NCI-H524 (cell line): Measurements from ENCODE around the gene NSMCE1.
"Not testable (repeated sequence)": the region's sequence is repeated elsewhere in the genome, so short reads cannot be mapped to it uniquely, and the experiment has no call there.

ENCODE experiments used
- DNase-seq, 2 experiments: peaks; one replicate each; lab custom pipeline; 2025; lab: John Stamatoyannopoulos, UW

The NSMCE1 gene

DNA sequence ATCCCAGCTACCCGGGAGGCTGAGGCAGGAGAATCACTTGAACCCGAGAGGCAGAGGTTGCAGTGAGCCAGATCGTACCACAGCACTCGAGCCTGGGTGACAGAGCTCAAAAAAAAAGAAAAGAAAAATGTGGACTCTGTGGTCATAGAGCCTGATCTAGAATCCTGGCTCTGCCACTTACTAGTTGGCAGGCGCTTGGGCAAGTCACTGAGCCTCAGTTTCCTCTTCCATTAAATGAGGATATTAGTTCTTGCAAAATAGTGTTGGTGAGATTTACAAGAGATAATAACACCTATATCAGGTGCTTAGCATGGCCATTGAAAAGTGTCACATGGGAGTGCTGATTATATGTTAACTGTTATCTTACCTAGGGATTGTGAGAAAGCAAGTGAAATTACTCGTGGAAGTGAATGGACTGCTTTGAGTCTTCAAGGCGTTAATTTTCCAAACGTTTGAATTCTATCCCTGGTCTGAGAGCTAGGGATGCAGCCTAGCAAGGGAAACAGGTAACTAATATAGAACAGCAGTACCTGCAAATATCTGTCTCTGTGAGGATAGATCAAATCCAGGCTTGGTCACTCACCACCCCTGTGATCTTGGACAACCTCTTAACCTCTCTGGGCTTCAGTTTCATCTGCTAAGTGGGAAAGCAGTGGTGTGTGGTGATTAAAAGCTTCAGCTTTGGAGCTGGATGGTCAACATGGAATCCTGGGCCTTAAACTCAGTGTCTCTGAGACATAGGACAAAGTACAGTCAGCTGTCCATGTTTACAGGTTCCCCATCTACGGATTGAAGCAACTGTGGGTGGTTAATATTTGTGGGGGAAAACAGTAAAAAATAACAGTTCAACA is 953 bp upstream of the NSMCE1 start:
- DNase-seq: no peak

- no peak for DNase-seq
These were observed 1.4 kb downstream of the NSMCE1 start for GRCh38 chr16:27267037-27267677.

DNA sequence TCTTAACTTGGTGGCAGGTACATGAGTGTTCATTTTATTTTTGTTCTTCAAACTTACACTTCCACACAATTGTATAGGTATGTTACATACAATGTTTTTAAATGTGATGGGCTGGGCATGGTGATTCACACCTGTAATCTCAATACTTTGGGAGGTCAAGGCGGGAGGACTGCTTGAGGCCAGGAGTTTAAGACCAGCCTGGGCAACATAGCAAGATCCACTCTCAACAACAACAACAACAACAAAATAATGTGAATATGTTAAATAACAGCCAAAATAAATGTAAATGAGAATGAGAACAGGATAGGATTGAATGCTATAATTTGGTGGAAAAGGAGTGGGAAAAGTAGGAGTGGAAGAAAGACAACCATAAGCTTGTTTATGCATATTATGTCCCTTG is 2.6 kb downstream of the NSMCE1 start:
- DNase-seq: no peak

DNA sequence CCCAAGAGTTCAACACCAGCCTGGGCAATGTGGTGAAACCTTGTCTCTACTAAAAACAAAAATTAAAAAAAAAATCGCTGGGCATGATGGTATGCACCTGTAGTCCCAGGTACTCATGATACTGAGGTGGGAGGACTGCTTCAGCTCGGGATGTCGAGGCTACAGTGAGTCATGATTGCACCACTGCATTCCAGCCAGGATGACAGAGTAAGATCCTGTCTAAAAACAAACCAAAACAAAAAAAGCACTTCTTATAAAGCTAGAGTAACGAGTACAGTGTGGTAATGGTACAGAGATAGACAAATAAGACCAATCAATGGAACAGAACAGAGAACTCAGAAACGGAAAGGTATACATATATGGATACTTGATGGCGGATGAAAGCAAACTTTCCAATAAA is 4.4 kb downstream of the NSMCE1 start:
- DNase-seq: no peak

- not testable (repeated sequence) for DNase-seq
These were observed 5.6 kb downstream of the NSMCE1 start for GRCh38 chr16:27262904-27263423.

GRCh38 chr16:27259710-27260109 is 8.9 kb downstream of the NSMCE1 start:
- DNase-seq: no peak

DNA sequence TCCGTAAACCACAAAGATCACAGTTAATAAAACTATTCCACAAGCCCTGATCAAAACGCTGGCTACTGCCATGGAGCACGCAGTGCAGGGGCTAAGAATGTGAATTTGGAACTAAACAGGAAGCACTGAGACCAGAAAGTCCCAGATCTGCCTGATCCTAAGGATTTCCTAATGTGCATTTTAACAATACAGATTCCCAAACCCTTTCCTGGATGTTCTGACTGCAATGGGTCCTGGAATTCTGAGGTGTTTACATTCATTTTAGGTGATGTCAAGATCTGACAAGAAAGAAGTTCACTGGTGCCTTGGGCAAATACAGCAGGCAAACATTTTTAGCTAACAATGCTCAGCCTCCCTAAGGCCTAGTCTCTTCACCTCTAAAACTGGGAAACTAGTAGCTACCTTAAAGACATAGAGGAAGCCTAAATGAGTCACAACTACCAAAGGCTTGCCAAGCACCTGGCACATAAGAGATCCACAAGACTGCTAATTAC is 10.3 kb downstream of the NSMCE1 start:
- no peak for DNase-seq

- DNase-seq: no peak
These were observed 11.3 kb downstream of the NSMCE1 start for GRCh38 chr16:27257271-27257670.

GRCh38 chr16:27256861-27257260 is 11.7 kb downstream of the NSMCE1 start:
- DNase-seq: no peak

DNA sequence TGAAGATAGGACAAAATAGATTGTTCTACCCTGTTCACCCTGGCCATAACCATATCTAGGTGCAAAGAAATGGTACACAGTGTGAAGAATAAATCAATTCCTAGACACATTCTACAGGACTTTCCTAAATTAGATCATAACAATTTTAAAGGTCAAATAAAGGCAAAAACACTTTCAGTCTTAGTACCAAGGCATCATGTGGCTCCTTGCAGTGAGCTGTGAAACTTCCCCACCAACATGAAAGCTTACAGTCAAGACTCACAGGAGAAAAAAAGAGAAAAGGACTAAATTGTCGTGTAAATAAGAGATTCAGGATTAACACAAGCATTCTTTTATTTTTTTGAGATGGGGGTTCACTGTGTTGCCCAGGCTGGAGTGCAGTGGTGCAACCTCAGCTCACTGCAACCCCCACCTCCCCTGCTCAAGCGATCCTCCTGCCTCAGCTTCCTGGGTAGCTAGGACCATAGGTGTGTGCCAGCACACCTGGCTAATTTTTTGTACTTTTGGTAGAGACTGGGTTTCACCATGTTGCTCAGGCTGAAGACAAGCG is 14.2 kb downstream of the NSMCE1 start:
- no peak for DNase-seq

DNA sequence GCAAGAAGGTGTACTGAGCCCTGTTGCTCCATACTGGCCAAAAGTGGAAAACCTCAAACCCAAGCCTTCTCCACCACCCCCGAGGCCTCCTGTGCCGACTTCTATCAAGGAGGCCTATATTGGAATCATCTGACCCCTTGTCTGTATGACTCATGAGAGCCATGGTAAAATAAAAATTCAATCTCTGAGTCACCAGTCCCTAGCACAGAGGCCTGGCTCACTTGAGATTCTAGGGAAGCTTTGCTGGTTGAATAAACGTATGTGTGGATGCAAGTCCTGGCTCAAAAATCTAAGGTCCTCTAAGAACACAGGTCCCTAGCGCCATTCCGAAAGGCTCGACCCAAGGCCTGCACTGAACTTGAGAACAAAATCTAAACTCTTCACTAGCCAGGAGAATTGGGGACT is 15.0 kb downstream of the NSMCE1 start:
- no peak for DNase-seq

GRCh38 chr16:27252206-27252585 is 16.4 kb downstream of the NSMCE1 start:
- no peak for DNase-seq

- no peak for DNase-seq
These were observed 16.9 kb downstream of the NSMCE1 start for GRCh38 chr16:27251541-27252205.

GRCh38 chr16:27248886-27249285 is 19.7 kb downstream of the NSMCE1 start:
- DNase-seq: not testable (repeated sequence)

GRCh38 chr16:27248036-27248435 is 20.5 kb downstream of the NSMCE1 start:
- no peak for DNase-seq

DNA sequence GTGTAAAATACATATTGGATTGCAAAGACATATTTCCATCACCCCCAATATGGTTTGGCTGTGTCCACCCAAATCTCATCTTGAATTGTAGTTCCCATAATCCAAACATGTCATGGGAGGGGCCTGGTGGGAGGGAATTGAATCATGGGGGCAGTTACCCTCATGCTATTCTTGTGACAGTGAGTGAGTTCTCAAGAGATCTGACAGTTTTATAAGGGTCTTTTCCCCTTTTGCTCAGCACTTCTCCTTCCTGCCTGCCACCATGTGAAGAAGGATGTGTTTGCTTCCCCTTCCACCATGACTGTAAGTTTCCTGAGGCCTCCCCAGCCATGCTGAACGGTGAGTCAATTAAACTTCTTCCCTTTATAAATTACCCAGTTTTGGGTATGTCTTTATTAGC is 21.5 kb downstream of the NSMCE1 start:
- DNase-seq: not testable (repeated sequence)

- DNase-seq: no peak
These were observed 22.1 kb downstream of the NSMCE1 start for GRCh38 chr16:27246439-27246838.

DNA sequence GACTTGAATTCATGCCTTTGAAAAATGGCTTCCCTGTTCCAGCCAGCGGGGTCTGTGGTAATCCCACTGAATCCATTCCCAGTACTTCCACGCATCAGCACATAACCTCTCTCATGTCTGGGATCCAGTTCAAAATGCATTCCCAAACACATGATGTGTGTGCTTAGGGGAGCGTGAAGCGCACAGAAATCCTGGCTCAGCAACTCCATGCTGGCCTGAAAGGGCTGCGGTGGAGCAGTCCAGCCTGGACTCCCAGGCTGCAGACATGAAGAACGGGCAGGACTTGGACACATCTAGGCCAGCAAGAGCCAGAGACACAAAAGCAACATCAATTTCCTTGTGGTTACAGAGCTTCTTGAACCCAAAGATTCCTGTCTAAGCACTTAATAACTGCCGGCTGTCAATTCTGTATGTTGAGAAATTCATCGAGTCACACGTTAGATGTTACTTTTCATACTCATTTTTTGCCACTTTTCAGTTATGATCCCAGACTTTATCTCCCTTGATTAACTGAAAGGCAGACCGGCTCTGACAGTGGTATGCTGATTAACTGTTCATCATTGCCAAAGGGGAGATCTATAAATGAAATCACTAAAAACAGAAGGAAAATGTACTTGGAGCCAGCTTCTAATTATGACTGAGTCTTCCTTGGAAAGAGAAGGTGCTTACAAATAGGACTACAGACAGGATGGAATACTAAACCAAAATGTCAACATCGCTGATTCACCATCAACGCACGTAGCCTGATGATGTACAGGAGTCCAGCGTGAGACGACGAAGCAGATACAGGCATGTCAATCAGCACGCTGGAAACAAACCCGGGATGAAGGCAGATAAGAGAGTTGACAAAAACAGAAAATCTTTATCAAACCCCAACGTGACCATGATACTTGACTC is 23.0 kb downstream of the NSMCE1 start:
- DNase-seq: no peak

GRCh38 chr16:27244363-27244755 is 24.2 kb downstream of the NSMCE1 start:
- DNase-seq: no peak

GRCh38 chr16:27243725-27244362 is 24.7 kb downstream of the NSMCE1 start:
- DNase-seq: no peak
